NCI-H1930 (cell line): Measurements from ENCODE around the gene CALR3.
"Not testable (repeated sequence)": the region's sequence is repeated elsewhere in the genome, so short reads cannot be mapped to it uniquely, and the experiment has no call there.

ENCODE experiments used
- DNase-seq, 2 experiments: peaks; one replicate each; lab custom pipeline; 2025; lab: John Stamatoyannopoulos, UW

The CALR3 gene

GRCh38 chr19:16497042-16497441, 1.1 kb upstream of the CALR3 start:
- DNase-seq = no peak

DNA sequence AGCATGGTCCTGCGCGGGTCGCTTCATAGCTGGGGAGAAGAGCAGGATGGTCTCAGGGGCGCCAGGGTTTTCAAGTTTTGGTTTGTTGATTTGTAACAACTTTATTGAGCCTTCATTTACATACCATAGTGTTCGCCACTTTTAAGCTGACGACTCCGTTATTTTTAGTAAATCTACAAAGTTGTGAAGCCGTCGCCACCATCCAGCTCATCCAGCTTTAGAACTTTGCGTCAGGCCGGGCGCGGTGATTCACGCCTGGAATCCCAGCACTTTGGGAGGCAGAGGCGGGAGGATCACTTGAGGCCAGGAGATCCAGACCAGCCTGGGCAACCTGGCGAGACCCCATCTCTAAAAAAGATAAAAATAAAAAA, 631 bp upstream of the CALR3 start:
- DNase-seq = no peak

DNA sequence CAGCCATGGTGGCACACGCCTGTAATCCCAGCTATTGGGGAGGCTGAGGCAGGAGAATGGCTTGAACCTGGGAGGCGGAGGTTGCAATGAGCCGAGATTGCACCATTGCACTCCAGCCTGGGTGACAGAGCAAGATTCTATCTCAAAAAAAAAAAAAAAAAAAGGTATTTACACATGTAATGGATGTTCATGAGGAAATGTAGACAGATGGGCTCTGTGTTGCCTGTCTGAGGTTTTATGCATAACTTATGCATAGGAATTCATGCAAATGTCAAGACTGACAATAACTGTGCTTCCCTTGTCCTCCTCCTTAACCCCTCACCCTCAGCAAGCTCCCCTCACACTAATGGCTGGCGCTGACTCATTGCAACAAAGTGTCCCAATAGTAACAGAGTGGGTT, 9.5 kb downstream of the CALR3 start:
- not testable (repeated sequence) for DNase-seq

- no peak for DNase-seq
Observed at GRCh38 chr19:16482745-16483144, 13.2 kb downstream of the CALR3 start.

DNA sequence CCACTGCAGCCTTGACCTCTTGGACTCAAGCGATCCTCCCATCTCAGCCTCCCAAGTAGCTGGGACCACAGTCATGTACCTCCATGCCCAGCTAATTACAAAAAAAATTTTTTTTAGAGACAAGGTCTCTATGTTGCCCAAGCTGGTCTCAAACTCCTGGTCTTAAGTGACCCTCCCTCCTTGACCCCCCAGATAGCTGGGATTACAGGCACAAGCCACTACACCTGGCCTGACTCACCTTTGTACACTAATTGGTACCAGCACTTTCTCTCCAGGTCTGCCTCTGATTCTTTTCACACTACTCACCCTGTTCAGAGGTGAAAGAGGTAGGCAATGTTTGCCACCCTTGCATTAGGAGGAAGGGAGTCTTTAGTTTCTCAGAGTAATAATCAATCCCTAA, 18.7 kb downstream of the CALR3 start:
- no peak for DNase-seq

GRCh38 chr19:16476401-16476800, 19.6 kb downstream of the CALR3 start:
- DNase-seq = no peak

GRCh38 chr19:16473875-16474392, 22.0 kb downstream of the CALR3 start:
- no peak for DNase-seq

GRCh38 chr19:16472992-16473391, 23.0 kb downstream of the CALR3 start:
- no peak for DNase-seq

- not testable (repeated sequence) for DNase-seq
Observed at GRCh38 chr19:16472559-16472899, 23.4 kb downstream of the CALR3 start.

GRCh38 chr19:16470911-16471811, 24.8 kb downstream of the CALR3 start:
- no peak for DNase-seq

- DNase-seq = no peak
Observed at GRCh38 chr19:16470541-16470910, 25.4 kb downstream of the CALR3 start.

DNA sequence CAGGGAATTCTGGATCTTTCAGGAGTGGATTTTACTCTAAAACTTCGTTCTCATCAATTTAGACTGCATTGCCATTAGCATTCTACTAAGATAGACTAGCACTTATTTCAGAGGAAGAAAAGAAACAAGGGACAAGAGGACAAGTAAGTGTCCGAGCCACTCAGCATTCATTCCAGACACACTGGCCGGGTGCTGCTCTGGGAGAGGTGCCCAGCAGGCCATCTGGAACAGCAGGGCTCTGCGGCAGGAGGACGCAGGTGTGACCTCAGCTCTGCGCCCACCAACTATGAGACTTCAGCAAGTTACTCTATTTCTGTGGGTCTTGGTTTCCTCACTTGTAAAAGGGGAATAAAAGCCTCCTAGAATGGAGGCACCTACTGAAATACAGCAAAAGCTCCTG, 28.4 kb downstream of the CALR3 start:
- DNase-seq = no peak

- not testable (repeated sequence) for DNase-seq
Observed at GRCh38 chr19:16466802-16467427, 29.1 kb downstream of the CALR3 start.

DNA sequence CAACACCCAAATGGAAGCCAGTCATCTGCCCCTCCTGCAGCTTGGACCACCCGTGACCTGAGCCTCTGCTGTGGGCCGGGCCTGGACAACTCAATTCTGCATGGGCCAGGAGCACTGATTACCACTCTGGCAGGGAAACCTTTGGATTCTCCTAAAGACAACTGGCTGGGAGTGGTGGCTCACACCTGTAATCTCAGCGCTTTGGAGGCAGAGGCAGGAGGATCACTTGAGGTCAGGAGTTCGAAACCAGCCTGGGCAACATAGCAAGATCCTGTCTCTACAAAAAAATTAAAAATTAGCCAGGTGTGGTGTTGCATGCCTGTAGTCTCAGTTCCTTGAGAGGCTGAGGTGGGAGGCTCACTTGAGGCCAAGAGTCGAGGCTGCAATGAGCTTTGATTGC, 30.7 kb downstream of the CALR3 start:
- no peak for DNase-seq

DNA sequence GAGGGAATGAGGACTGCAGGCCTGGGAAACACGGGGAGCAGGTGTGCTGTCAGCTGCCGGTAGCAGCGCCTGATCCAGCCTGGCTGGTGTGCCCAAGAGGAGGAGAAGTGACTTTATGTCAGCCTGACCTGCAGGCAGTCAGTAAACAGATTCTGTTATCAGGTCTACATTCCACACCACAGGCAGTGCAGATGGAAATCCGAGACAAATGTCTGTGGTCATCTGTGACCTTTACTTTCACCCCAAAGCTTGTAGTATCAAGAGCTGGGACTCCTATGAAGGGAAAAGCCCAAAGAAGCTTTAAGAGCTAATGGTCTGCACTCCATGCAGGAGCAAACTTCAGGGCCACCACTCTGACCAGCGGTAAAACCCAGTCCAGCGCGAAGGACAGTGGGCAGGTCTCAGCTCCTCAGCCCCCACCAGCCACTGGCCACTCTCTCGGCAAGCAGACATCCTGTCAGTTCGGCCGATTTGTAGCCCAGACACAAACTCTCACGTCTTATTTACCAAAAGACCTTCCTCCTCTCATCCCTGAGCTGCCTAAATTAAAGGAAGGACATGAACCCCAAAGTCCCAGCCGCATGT, 31.9 kb downstream of the CALR3 start:
- DNase-seq = no peak

DNA sequence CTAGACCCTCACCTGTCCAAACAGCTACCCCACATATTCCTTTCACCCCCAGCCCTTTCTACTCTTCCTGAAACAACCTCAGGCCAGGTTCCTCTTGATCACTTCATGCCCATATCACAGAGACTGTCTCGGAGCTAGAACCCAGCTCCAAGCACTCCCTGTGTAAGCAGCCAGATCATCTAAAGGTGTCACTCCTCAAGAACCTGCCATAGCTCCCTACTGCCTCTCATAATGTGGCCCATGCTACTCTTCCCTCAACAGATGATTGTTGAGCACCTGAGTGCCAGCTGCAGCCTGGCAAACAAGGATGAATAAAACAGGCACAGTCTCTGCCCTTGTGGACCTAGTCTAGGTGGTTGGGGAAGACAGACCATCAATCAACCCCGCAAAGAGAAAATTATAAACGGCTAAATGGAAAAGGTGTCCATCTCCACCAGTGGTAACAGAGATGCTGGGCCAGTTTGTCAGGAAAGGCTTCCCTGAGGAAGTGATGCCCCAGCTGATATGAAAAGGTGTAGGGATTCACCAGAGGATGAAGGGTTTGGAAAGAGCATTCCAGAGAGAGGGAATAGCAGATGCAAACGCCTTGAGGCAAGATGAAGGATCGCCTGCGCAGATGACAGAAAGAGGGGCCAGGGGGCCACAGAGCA, 32.5 kb downstream of the CALR3 start:
- no peak for DNase-seq

DNA sequence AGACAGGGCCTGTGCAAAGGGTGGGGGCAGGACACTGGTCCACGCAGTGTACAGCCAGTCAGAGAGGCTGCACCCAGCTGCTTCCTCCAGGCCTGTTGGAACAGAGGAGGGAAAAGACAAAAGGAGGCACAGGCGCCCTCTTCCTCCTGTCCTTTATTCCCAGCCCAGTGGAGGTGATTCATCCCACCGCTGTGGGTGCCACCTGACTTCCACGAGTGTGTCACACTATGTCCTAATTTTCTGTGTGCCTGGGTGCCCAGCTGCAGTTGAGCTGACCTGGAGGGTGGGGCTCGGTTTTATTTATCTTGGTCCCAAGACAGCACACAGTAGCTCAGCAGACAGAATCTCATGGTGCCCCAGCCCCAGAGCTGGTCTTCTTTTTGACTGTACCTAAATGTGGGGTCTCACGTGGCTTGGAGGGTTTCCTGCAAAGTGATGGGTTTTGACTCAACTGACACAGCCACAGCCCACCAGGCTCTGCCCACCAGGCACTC, 33.2 kb downstream of the CALR3 start:
- DNase-seq = no peak

DNA sequence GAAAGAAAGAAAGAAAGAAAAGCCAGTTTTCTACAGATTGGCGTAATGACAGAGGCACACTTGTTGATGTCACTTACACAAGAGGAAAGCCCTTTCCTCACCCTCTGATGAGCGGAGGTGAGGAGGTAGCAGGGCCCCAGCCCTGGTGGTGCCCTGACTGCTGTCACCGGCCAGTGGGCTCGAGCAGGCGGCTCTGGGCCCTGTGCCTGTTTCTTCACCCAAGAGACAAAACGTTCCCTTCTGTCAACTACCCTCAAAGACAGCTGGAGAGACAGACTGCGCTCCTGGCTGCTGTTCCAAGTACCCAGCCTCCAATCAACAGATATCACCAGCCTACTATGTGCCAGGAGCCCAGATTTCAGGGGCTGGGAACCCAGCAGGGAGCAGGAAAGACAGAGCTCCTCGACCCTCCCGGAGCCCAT, 34.3 kb downstream of the CALR3 start:
- no peak for DNase-seq

GRCh38 chr19:16460454-16460853, 35.5 kb downstream of the CALR3 start:
- no peak for DNase-seq

DNA sequence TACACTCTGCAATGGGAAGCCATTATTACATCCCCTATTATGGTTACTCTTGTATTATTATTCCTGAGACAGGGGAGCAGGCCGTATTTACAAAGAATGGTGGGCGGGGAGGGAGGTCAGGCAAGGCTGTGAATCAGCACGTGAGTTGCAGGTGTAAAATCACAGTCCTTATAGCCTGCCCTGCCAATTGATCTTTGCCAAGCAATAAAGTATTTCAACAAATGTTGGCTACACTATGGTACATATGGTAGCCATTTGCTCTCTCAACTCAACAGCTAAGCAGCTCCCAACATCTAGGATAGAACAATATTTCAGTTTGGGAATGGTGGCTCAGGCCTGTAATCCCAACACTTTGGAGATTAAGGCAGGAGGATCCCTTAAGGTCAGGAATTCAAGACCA, 36.3 kb downstream of the CALR3 start:
- no peak for DNase-seq

DNA sequence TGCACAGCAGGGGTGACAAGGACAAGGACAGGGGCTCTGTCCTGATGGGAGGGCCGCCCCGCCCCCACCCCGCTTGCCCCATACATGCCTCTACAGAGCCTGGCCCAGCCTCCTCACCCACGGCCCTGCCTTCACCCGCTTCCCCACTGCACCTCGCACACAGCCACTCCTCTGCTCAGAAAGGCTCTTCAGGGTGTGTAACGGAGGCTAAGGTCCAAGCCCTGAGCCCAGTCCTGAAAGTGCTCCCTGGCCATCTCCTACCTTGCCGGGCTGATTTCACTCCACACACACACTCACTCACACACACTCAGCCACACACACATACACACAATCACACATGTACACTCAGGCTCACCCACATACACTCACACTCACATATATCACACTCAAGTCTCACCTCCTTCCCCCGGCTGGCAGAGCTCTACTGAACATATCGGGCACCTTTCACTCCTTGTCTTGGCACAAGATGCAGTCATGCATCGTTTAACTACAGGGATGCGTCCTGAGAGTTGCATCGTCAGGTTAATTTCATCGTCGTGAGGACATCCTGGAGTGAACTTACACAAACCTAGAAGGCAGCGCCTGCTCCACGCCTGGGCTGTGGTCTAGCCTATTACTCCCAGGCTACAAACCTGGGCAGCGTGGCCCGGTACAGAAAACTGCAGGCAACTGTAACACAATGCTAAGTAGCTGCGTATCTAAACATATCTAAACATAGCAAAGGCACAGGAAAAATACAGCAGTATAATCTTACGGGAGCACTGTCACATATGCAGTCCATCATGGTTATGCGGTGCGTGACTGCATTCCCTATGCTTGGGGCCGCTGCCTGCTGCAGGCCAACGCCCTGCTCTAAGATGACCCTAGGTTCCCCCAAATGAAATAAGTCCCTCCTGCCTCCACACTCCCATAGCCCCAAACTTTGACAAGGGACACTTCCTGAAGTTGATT, 37.3 kb downstream of the CALR3 start:
- DNase-seq = no peak
